Activated naive CD4-positive, alpha-beta T cell treated with anti-CD3 and anti-CD28 coated beads for 36 hours (primary cell): Measurements from ENCODE around the gene TTLL12. TPM values are rescaled to one million over a fixed set of nuclear protein-coding genes. Genes with fewer than 3 reads are reported as not detected.

Experiments used
- CTCF ChIA-PET: fragments of 350-600 bp; sonication (Branson Sonifier 250); formaldehyde crosslinking; loops from one replicate; lab custom pipeline; 2021; ENCODE audit warnings: antibody characterized with exemption; lab: Charles Lee
- DNase-seq: peaks from one replicate; pipeline ENCODE4 v3.0.0-alpha.2; 2020
- H3K27ac Mint-ChIP-seq: one replicate; pipeline ENCODE4 v1.8.0; 2021; ENCODE audit warnings: mild to moderate bottlenecking, mixed read lengths
- H3K27me3 Mint-ChIP-seq: one replicate; pipeline ENCODE4 v1.8.0; 2021; ENCODE audit warnings: low read depth, mixed read lengths
- H3K36me3 Mint-ChIP-seq: one replicate; pipeline ENCODE4 v1.8.0; 2021; ENCODE audit warnings: low read depth, mixed read lengths
- H3K4me1 Mint-ChIP-seq: one replicate; pipeline ENCODE4 v1.8.0; 2021; ENCODE audit warnings: low read depth, mixed read lengths
- H3K4me3 Mint-ChIP-seq: one replicate; pipeline ENCODE4 v1.8.0; 2021; ENCODE audit warnings: mild to moderate bottlenecking, moderate library complexity, mixed read lengths
- H3K9me3 Mint-ChIP-seq: one replicate; pipeline ENCODE4 v1.8.0; 2021; ENCODE audit warnings: mixed read lengths
- intact Hi-C: fragments of 100-400 bp; cut with micrococcal nuclease; formaldehyde crosslinking; loops from one replicate; pipeline ENCODE4 v1.15.1; 2023
- total RNA-seq, 2 experiments: library from RNA; stranded (reverse); gene quantifications; one replicate each; pipeline ENCODE4 v1.2.3, GENCODE V29; 2021

The TTLL12 gene
- total RNA-seq, 2 experiments from 2014 or later: 63.1 to 64.6 TPM

DNA sequence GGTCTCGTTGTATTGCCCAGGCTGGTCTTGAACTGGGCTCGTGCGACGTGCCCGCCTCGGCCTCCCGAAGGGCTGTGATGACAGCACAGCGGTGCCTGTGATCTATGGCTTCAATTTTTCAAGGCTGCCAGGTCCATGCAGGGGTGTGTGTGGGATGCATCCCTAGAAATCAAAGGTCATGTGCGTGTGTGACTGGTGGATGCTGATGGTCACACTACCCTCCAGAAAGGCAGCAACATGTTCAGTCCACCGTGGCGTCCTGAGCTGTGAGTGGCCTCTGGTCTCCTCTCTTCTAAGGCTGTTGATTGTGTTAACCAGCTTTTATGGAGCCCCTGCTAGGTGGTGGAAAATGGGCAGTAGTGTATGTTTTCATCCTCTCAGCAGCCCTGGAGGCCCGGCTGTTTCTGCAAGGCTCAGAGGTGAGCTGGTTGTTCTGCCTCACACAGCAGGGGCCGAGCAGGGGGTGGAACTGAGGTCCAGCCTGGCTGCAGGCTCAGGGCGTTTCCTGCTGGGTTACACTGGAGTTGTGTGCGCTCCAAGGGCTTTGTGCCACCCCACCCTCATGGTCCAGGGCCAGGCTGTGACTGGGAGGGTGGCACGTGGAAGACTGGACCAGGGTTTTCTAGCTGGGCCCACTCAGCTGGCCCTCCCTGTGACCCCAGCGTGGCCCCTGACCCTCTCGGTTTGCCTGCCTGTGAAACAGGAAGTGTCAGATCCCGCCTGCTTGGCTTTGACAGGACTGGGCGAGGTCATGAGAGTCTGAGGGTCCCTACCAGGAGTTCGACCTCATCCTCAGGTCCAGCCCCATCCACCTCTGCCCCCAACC, 68.7 kb downstream of the TTLL12 start:
- H3K4me1 Mint-ChIP-seq: no peaks in the 10 kb centered on the region
- no peaks in the 10 kb centered on the region for H3K36me3 Mint-ChIP-seq
- intact Hi-C loops: no loop called here
- H3K27ac Mint-ChIP-seq: no peak overlapping the region
- no peak overlapping the region for H3K4me3 Mint-ChIP-seq
- H3K9me3 Mint-ChIP-seq: no peaks in the 10 kb centered on the region
- CTCF ChIA-PET: no interaction called here
- DNase-seq: no peak
- no peaks in the 10 kb centered on the region for H3K27me3 Mint-ChIP-seq

- DNase-seq: no peak
- intact Hi-C loops: no loop called here
- Mint-ChIP-seq H3K9me3 (no peaks in the 10 kb centered on the region), H3K4me3 (no peak overlapping the region), H3K36me3 (no peaks in the 10 kb centered on the region), H3K4me1 (no peaks in the 10 kb centered on the region), H3K27me3 (no peaks in the 10 kb centered on the region), H3K27ac (no peak overlapping the region)
- CTCF ChIA-PET: interaction anchor here (0.7 kb wide), 1 partner anchor 63 kb away, joined by 5 read pairs; no protein-coding TSS in a partner anchor
These were observed 70.0 kb downstream of the TTLL12 start for GRCh38 chr22:43116932-43117331.

Other genes with a start within 250 kb of the TTLL12 start
- 10 to 100 TPM; 31.2 to 32.9 TPM for gene PACSIN2, start 172.0 kb downstream of the TTLL12 start, total RNA-seq
- 1 to 10 TPM; 7.4 TPM for gene TTLL1, start 97.7 kb downstream of the TTLL12 start, total RNA-seq
- gene BIK, start 76.4 kb downstream of the TTLL12 start, total RNA-seq: 1 to 10 TPM; 2.0 to 2.5 TPM
- 10 to 100 TPM in 1 of 2 experiments, 1 to 10 TPM in 1; 10.0 to 10.5 TPM for gene MCAT, start 43.7 kb downstream of the TTLL12 start, total RNA-seq
- 100 to 1,000 TPM; 112 to 121 TPM for gene TSPO, start 35.6 kb downstream of the TTLL12 start, total RNA-seq
- gene SCUBE1, start 156.2 kb upstream of the TTLL12 start, total RNA-seq: not detected
- not detected for gene MPPED1, start 224.9 kb upstream of the TTLL12 start, total RNA-seq